CD8-positive, alpha-beta memory T cell (primary cell): ENCODE results near the gene WDFY2. TPM values are rescaled to one million over a fixed set of nuclear protein-coding genes. Genes with fewer than 3 reads are reported as not detected.
"Not testable (repeated sequence)": the region's sequence is repeated elsewhere in the genome, so short reads cannot be mapped to it uniquely, and the experiment has no call there.

Experiments used
- CTCF ChIA-PET: fragments of 350-600 bp; sonication (Branson Sonifier 250); formaldehyde crosslinking; loops from one replicate; lab custom pipeline; 2021; ENCODE audit warnings: antibody characterized with exemption; lab: Charles Lee
- POLR2A ChIA-PET: fragments of 350-600 bp; sonication (Branson Sonifier 250); formaldehyde crosslinking; loops from one replicate; lab custom pipeline; 2021; ENCODE audit warnings: antibody characterized with exemption; lab: Charles Lee
- DNase-seq, 5 donors: peaks; one replicate each; pipeline versions ENCODE4 v3.0.0 to v3.0.0-alpha.2; 2020 to 2022; ENCODE audit warnings: mixed read lengths in 1 of 5
- H3K27ac ChIP-seq: one replicate; pipeline ENCODE4 v1.7.0; 2013; ENCODE audit warnings: low read depth, mild to moderate bottlenecking, low read length, moderate library complexity
- H3K27me3 ChIP-seq: 2 replicates; pipeline ENCODE4 v1.7.0; 2013; ENCODE audit warnings: low read length, mild to moderate bottlenecking; ENCODE audit not compliant: insufficient read depth, poor library complexity, severe bottlenecking
- H3K36me3 ChIP-seq: 2 replicates; pipeline ENCODE4 v1.7.0; 2013; ENCODE audit warnings: mild to moderate bottlenecking, low read length, moderate library complexity; ENCODE audit not compliant: insufficient read depth
- H3K4me1 ChIP-seq: 2 replicates; pipeline ENCODE4 v1.7.0; 2013; ENCODE audit warnings: mild to moderate bottlenecking, low read length, moderate library complexity; ENCODE audit not compliant: insufficient read depth
- H3K4me3 ChIP-seq: 2 replicates; pipeline ENCODE4 v1.7.0; 2013; ENCODE audit warnings: mild to moderate bottlenecking, low read length
- H3K9me3 ChIP-seq: 2 replicates; pipeline ENCODE4 v1.7.0; 2013; ENCODE audit warnings: mild to moderate bottlenecking, low read length
- H3K27ac Mint-ChIP-seq, 8 donors: one replicate each; pipeline ENCODE4 v1.8.0; 2020 to 2021; ENCODE audit warnings: mixed read lengths in 8 of 8, mild to moderate bottlenecking in 6 of 8, inconsistent platforms in 3 of 8, moderate library complexity in 3 of 8
- H3K27me3 Mint-ChIP-seq, 2 donors: one replicate each; pipeline ENCODE4 v1.8.0; 2020 to 2021; ENCODE audit warnings: mixed read lengths in 2 of 2, mild to moderate bottlenecking in 1 of 2, moderate library complexity in 1 of 2
- H3K36me3 Mint-ChIP-seq, 3 donors: one replicate each; pipeline ENCODE4 v1.8.0; 2020 to 2021; ENCODE audit warnings: mixed read lengths in 3 of 3, inconsistent platforms in 1 of 3, mild to moderate bottlenecking in 1 of 3
- H3K4me1 Mint-ChIP-seq, 3 donors: one replicate each; pipeline ENCODE4 v1.8.0; 2020 to 2021; ENCODE audit warnings: mixed read lengths in 3 of 3, inconsistent platforms in 1 of 3, mild to moderate bottlenecking in 1 of 3
- H3K4me3 Mint-ChIP-seq, 7 donors: one replicate each; pipeline ENCODE4 v1.8.0; 2020 to 2021; ENCODE audit warnings: mixed read lengths in 7 of 7, mild to moderate bottlenecking in 6 of 7, moderate library complexity in 4 of 7, inconsistent platforms in 2 of 7
- H3K9me3 Mint-ChIP-seq, 5 donors: one replicate each; pipeline ENCODE4 v1.8.0; 2020 to 2022; ENCODE audit warnings: mixed read lengths in 5 of 5, mild to moderate bottlenecking in 3 of 5, moderate library complexity in 2 of 5, inconsistent platforms in 1 of 5
- polyA plus RNA-seq: library from polyadenylated mRNA; unstranded; fragments of 300-500 nt; fragmentation: Illumina TruSeq; gene quantifications from one replicate; pipeline ENCODE4 v1.2.3, GENCODE V29; 2021
- total RNA-seq, 2 experiments: library from RNA; stranded (reverse); gene quantifications; one replicate each; pipeline ENCODE4 v1.2.3, GENCODE V29; 2021

Gene WDFY2
- total and polyA plus RNA-seq, 3 experiments from 2014 or later, result 3.9 to 7.1 (median 6.1) TPM

DNA sequence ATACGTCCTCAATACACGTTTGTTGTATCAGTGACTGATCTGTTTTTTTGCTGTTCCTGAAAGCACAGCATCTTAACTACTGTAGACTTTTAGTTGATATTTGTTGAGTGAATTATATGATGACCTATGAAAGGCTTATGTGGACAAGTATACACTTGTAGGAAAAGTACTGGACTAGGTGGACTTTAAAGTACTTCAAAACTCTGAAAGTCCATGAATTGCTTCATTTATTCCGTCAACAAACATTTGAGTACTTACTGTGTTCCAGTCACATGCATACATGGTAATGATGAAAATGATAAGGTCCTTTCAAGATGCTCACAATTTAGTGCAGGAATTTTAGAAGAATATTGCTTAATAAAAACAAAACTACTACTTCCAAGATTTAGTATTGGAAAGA is 3.1 kb downstream of the WDFY2 start:
- Mint-ChIP-seq H3K36me3 (peaks cover 0 to 7% (median 0%) of the 10 kb centered on the region in 3 donors), H3K27ac (peak overlapping the region in 2 of 8 donors; percentile 12 to 54), H3K27me3 (no peaks in the 10 kb centered on the region), H3K9me3 (no peaks in the 10 kb centered on the region), H3K4me3 (peak overlapping the region in 2 of 7 donors; percentile 10 to 68), H3K4me1 (peaks cover 40 to 56% (median 54%) of the 10 kb centered on the region in 3 donors)
- no peaks in the 10 kb centered on the region for H3K9me3 ChIP-seq
- no peaks in the 10 kb centered on the region for H3K27me3 ChIP-seq
- CTCF ChIA-PET, result no interaction called here
- POLR2A ChIA-PET, result interaction anchor here (1.2 kb wide), 1 partner anchor 134 kb away, joined by 3 read pairs; the partner anchor contains the start of gene INTS6
- no peak overlapping the region for H3K27ac ChIP-seq
- DNase-seq, result no peak
- H3K4me3 ChIP-seq, result no peak overlapping the region
- peaks cover 25% of the 10 kb centered on the region for H3K4me1 ChIP-seq
- H3K36me3 ChIP-seq, result no peaks in the 10 kb centered on the region

DNA sequence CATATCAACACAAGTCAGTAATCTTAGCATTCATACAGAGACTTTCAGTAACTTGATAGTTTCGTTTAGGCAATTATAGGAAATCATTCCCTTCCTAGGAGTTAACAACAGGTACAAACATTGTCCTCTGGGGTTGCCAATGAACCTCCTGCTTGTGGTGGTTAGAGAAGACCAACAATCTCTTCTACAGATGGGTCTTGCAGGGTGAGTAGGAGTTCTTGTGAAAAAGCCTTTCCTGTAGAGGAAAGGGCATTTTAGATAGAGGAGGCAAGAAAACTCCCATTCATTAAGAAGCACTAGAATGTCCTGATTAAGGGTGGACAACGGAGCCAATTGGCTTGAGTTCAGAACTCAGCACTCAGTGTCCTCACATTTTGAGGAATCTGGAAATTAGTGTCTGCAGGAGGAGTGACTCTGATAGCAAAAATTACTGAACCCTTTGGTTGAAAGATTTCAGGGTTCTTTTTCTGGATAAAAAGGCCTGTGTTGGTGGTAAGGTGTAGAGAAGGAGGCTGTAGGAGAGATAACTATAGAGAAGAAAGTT is 4.2 kb downstream of the WDFY2 start:
- no peak overlapping the region for H3K4me3 ChIP-seq
- no peak overlapping the region for H3K27ac ChIP-seq
- peaks cover 37 to 56% (median 52%) of the 10 kb centered on the region in 3 donors for H3K4me1 Mint-ChIP-seq
- peaks cover 0 to 7% (median 0%) of the 10 kb centered on the region in 3 donors for H3K36me3 Mint-ChIP-seq
- H3K9me3 Mint-ChIP-seq, result no peaks in the 10 kb centered on the region
- peak overlapping the region in 2 of 8 donors; percentile 10 to 48 for H3K27ac Mint-ChIP-seq
- H3K4me1 ChIP-seq, result peaks cover 22% of the 10 kb centered on the region
- H3K4me3 Mint-ChIP-seq, result peak overlapping the region in 1 of 7 donors; percentile 57
- H3K27me3 Mint-ChIP-seq, result no peaks in the 10 kb centered on the region
- no peaks in the 10 kb centered on the region for H3K36me3 ChIP-seq
- no peaks in the 10 kb centered on the region for H3K27me3 ChIP-seq
- no peak for DNase-seq
- ChIA-PET POLR2A (no interaction called here), CTCF (no interaction called here)
- no peaks in the 10 kb centered on the region for H3K9me3 ChIP-seq

DNA sequence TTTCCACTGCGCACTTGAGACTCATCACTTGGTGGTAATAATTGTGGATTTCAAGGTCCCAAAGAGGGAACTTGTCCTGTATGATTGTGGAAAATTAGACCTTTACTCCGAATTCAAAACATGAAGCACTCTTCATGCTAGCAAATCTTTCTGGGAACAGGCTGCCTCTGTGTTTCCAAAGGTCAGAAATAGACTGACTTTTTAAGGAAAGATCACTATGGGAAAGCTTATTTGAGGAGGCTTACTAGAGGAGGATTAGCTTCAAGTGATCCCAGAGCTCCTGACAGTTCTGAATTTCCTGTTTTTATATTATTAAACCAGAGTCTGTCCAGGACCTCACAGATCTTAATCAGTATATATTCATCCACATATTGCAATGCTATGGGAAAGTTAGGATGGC is 5.5 kb downstream of the WDFY2 start:
- H3K27ac Mint-ChIP-seq, result no peak overlapping the region
- H3K4me3 ChIP-seq, result no peak overlapping the region
- no peaks in the 10 kb centered on the region for H3K36me3 ChIP-seq
- peaks cover 33 to 59% (median 55%) of the 10 kb centered on the region in 3 donors for H3K4me1 Mint-ChIP-seq
- peaks cover 0 to 2% (median 0%) of the 10 kb centered on the region in 3 donors for H3K36me3 Mint-ChIP-seq
- H3K27ac ChIP-seq, result no peak overlapping the region
- no peaks in the 10 kb centered on the region for H3K27me3 ChIP-seq
- DNase-seq, result no peak
- no peaks in the 10 kb centered on the region for H3K9me3 Mint-ChIP-seq
- ChIA-PET POLR2A (interaction anchor here (1.0 kb wide), 1 partner anchor 55 kb away, joined by 3 read pairs; no protein-coding TSS in a partner anchor), CTCF (no interaction called here)
- peak overlapping the region in 1 of 7 donors; percentile 28 for H3K4me3 Mint-ChIP-seq
- H3K27me3 Mint-ChIP-seq, result no peaks in the 10 kb centered on the region
- H3K4me1 ChIP-seq, result peaks cover 20% of the 10 kb centered on the region
- no peaks in the 10 kb centered on the region for H3K9me3 ChIP-seq

DNA sequence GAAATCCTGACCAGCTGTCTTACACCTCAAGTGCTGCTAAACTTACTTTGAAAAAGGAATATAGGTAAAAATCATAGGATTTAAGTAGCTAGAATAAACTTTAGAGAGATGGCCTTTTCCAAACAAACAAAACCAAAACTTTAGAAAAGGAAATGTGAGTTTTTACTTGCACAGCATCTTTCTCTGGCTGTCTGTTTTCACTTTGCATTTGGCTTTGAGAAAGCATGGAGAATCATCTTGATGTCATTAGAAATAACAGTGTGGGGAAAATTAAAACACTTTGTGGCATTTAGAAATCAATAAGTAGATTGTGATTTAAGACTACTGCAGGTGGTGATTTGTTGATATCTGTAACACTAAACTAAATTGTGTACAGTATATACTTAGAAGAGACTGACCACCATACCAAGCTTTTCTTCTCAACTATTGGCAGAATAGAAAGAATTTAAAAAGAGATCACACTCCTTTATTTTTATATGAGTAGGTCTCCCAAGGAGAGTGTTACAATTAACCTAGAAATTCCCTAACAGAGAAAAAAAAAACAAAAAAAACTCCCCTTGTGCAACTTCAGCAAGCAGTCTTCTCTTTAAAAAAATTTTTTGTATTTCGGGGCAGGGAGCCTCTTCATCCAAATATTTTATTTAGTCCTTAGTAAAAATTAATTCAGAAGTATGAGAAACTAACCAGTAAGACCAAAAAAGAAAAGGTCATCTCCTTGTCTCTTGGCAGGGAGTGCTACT is 6.1 kb downstream of the WDFY2 start:
- Histone ChIP-seq H3K9me3 (no peaks in the 10 kb centered on the region), H3K4me1 (peaks cover 18% of the 10 kb centered on the region), H3K27ac (no peak overlapping the region), H3K27me3 (no peaks in the 10 kb centered on the region), H3K36me3 (no peaks in the 10 kb centered on the region), H3K4me3 (no peak overlapping the region)
- POLR2A ChIA-PET, result interaction anchor here (1.0 kb wide), 1 partner anchor 55 kb away, joined by 3 read pairs; no protein-coding TSS in a partner anchor
- Mint-ChIP-seq H3K4me1 (peaks cover 31 to 62% (median 58%) of the 10 kb centered on the region in 3 donors), H3K27me3 (no peaks in the 10 kb centered on the region), H3K36me3 (peaks cover 0 to under 1% (median 0%) of the 10 kb centered on the region in 3 donors), H3K9me3 (no peaks in the 10 kb centered on the region), H3K4me3 (no peak overlapping the region), H3K27ac (no peak overlapping the region)
- DNase-seq, result no peak
- CTCF ChIA-PET, result no interaction called here

DNA sequence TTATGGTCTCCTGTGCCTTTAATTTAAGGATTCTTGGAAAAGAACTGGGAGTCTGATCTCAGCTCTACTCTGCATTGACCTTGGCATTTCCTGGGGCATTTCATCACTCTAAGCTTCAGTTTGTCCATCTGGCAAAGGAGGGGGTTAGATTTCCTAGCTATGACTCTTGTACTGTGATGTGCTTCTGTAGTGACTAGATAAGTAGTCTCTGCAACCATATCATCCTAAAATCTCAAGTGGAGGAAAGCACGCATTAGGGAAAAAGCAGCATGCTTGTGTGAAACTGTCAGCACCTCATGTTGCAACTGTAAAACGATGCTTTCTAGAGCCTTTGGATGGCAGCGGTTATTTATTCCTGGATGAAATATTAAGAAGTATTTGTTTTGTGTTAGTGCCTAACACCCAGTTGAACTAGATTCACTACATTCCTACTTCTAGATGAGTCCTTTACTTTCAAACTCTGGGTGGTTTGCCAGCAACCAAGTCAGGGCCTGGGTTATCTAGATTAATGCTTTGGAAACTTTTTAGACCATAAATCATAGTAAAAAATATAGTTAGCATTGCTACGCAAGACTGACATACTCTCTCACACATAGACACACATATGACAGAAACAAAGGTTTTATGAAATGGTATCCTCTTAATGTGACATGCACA is 6.8 kb downstream of the WDFY2 start:
- no peaks in the 10 kb centered on the region for H3K27me3 Mint-ChIP-seq
- H3K4me1 Mint-ChIP-seq, result peaks cover 25 to 61% (median 55%) of the 10 kb centered on the region in 3 donors
- Histone ChIP-seq H3K27ac (no peak overlapping the region), H3K36me3 (no peaks in the 10 kb centered on the region), H3K4me1 (peaks cover 11% of the 10 kb centered on the region), H3K9me3 (no peaks in the 10 kb centered on the region), H3K27me3 (no peaks in the 10 kb centered on the region), H3K4me3 (no peak overlapping the region)
- DNase-seq, result no peak
- CTCF ChIA-PET, result no interaction called here
- no peak overlapping the region for H3K27ac Mint-ChIP-seq
- H3K9me3 Mint-ChIP-seq, result no peaks in the 10 kb centered on the region
- H3K4me3 Mint-ChIP-seq, result no peak overlapping the region
- H3K36me3 Mint-ChIP-seq, result no peaks in the 10 kb centered on the region
- POLR2A ChIA-PET, result interaction anchor here (1.0 kb wide), 1 partner anchor 54 kb away, joined by 3 read pairs; no protein-coding TSS in a partner anchor

DNA sequence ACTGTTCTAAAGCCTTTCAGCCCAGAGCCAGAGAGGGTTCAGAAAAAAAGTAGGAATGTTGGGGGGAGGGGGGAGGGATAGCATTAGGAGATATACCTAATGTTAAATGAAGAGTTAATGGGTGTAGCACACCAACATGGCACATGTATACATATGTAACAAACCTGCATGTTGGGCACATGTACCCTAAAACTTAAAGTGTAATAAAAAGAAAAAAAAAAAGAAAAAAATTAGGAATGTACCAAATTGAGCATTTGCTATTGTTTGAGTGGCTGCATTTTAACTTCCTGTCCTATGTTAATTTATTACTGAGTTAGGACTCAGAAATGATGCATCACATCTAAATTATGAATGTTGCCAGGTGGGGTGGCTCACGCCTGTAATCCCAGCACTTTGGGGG is 7.7 kb downstream of the WDFY2 start:
- H3K27ac ChIP-seq, H3K9me3 ChIP-seq, POLR2A ChIA-PET, DNase-seq, H3K27me3 ChIP-seq, CTCF ChIA-PET, H3K36me3 Mint-ChIP-seq, H3K9me3 Mint-ChIP-seq, H3K36me3 ChIP-seq, H3K4me1 ChIP-seq, H3K27ac Mint-ChIP-seq, H3K27me3 Mint-ChIP-seq, H3K4me3 ChIP-seq: not testable (repeated sequence)
- Mint-ChIP-seq H3K4me3 (peak overlapping the region in 1 of 7 donors; percentile 11), H3K4me1 (peaks cover 24 to 65% (median 59%) of the 10 kb centered on the region in 3 donors)

DNA sequence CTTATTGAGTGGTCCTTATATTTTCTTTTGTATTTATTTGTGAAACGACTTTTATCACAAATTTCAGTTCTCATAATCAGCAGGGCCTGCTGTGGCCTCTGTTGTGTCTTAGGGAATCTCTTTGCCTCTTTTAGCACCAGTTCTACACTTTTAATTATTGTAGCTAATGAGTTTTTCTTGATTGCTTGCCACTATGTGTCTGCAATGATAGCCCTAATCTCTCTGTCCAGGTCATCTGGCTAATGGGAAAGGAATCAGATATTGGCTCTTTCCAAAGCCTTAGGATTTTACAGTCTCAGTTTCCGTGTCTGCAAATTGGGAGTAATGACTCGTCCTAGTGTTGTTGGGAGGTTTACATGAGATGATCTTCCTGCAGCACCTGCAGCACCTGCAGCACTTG is 10.2 kb downstream of the WDFY2 start:
- Mint-ChIP-seq H3K9me3 (no peaks in the 10 kb centered on the region), H3K4me3 (no peak overlapping the region), H3K27me3 (no peaks in the 10 kb centered on the region), H3K36me3 (no peaks in the 10 kb centered on the region), H3K27ac (no peak overlapping the region), H3K4me1 (peaks cover 14 to 51% (median 49%) of the 10 kb centered on the region in 3 donors)
- H3K4me3 ChIP-seq, result no peak overlapping the region
- POLR2A ChIA-PET, result no interaction called here
- CTCF ChIA-PET, result no interaction called here
- H3K4me1 ChIP-seq, result no peaks in the 10 kb centered on the region
- no peaks in the 10 kb centered on the region for H3K27me3 ChIP-seq
- no peaks in the 10 kb centered on the region for H3K36me3 ChIP-seq
- no peak for DNase-seq
- no peaks in the 10 kb centered on the region for H3K9me3 ChIP-seq
- no peak overlapping the region for H3K27ac ChIP-seq

DNA sequence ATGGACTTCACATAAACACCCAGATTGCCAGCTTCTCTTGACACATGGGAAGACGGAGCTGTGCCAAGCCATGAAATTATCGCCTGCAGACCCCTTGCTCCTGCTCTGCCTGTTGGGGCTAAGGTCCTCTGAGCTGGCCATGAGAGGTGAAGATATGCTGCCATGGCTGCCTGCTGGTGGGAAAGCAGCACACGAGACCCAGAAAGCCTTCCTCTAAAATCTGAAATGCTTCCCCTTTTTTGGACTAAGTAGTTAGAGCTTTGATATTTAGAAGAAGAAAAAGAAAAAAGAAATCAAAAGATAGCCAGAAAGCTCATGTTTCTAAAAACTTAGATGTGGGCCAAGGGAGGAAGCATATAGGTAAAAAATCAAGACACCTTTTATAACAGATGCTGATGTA is 11.2 kb downstream of the WDFY2 start:
- H3K4me1 ChIP-seq, result no peaks in the 10 kb centered on the region
- H3K9me3 Mint-ChIP-seq, result no peaks in the 10 kb centered on the region
- POLR2A ChIA-PET, result interaction anchor here (1.2 kb wide), 1 partner anchor 10 kb away, joined by 4 read pairs; no protein-coding TSS in a partner anchor
- H3K27me3 Mint-ChIP-seq, result no peaks in the 10 kb centered on the region
- CTCF ChIA-PET, result interaction anchor here (1.4 kb wide), 1 partner anchor 10 kb away, joined by 5 read pairs; no protein-coding TSS in a partner anchor
- DNase-seq, result no peak
- no peak overlapping the region for H3K4me3 Mint-ChIP-seq
- no peaks in the 10 kb centered on the region for H3K9me3 ChIP-seq
- peak overlapping the region in 2 of 8 donors; percentile 46 to 62 for H3K27ac Mint-ChIP-seq
- no peaks in the 10 kb centered on the region for H3K27me3 ChIP-seq
- H3K36me3 Mint-ChIP-seq, result no peaks in the 10 kb centered on the region
- no peak overlapping the region for H3K4me3 ChIP-seq
- no peaks in the 10 kb centered on the region for H3K36me3 ChIP-seq
- peaks cover 21 to 57% (median 48%) of the 10 kb centered on the region in 3 donors for H3K4me1 Mint-ChIP-seq
- no peak overlapping the region for H3K27ac ChIP-seq
